Measurements from ENCODE around the gene ST6GALNAC6.
"Not testable (repeated sequence)": the region's sequence is repeated elsewhere in the genome, so short reads cannot be mapped to it uniquely, and the experiment has no call there.

Gene ST6GALNAC6

DNA sequence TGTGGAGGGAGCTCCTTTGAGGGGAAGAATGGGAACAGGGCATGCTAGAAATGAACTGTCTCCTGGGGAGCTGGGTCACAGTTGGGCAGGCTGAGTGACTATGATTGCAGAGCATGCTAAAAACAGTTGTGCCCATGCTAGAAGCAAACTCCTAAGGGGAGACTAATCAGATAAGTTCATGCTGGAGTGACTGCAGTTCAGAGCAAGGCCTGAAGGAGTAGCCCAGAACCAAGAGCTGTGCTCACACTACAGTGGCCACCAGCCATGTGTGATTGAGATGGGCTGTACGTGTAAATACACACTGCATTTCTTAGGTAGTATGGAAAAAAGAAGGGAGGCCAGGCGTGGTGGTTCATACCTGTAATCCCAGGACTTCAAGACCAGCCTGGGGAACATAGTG is 11.6 kb downstream of the ST6GALNAC6 start:
- no peak for DNase-seq

DNA sequence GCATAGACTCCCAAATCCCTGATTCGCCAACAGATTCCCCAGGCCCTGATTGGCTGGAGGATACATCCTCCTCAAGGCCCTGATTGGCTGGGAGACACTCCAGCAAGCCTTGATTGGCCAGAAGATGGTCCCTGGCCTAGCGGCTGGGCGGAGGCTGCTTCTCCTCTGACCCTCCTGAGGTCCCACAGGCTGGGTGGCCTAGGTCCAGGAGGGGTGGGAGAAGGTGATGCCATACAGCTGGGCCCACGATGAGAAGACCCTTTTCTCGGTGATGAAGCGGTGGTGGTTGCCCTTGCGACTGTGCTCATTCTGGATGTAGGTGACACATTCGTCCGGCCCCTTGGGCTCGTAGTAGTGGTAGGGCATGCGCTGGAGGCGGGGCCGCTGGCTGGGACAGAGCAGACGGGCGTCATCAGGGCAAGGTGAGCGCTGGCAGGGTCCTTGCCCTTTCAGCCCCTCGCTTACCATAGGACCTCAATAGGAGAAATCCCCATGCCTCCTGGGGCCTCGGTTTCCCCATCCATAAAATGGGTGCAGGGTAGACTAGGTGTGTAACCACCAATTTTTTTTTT is 12.9 kb downstream of the ST6GALNAC6 start:
- no peak for DNase-seq

DNA sequence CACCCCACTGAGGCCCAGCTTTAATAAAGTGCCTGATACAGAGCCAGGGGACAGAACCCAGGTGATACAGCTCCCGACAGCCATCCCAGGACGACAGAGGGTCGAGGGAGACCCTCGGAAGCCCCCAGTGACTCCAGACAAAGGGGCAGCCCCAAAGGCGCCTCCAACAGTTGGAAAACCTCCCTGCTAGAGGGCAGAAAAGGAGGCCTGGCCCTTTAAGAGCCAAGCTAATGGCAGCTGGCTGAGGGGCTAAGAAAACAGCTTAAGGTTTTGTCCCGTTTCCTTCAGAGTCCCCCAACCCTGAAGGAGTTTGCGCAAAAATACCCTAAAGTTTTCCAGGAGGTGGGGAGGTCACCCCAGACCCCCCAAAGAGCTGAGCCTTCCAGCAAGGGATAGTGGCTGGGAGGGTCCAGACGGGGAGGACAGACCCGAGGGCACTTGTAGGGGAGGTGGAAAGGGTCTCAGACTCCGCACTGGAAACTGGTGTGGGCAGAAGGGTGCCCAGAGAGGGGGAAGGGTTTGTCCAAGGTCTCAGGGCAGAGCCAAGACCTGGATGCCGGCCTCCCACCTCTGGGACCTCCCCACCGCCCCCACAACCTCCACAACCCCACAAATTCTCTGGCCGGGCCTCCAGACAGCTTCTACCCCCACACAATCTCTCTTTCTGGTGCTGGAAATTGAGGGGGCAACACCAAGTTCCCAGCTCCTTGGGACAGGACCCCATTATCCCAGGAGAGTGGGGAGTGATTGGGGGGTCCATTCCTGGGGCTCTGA is 13.7 kb downstream of the ST6GALNAC6 start:
- no peak for DNase-seq

DNA sequence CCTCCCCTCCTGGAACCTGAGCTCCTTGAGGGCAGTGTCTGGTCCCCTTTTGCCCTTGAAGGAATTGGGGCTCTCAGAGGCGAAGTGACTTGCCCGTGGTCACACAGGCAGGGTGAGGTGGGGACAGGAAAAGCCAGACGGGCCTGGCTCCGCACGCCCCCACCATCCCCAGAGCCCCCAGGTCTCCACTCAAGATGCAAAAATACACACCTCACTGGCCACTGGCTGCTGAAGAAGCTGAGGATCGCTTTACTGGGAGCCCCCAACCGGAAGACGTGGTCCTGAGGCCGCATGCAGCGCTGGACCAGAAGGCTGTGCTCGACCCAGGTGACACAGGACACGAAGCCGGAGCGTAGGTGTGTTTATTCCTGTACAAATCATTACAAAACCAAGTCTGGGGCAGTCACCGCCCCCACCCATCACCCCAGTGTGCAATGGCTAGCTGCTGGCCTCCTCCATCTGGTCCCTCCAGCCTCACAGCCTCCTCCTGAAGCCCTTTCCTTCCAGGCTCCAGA is 14.4 kb downstream of the ST6GALNAC6 start:
- no peak for DNase-seq

DNA sequence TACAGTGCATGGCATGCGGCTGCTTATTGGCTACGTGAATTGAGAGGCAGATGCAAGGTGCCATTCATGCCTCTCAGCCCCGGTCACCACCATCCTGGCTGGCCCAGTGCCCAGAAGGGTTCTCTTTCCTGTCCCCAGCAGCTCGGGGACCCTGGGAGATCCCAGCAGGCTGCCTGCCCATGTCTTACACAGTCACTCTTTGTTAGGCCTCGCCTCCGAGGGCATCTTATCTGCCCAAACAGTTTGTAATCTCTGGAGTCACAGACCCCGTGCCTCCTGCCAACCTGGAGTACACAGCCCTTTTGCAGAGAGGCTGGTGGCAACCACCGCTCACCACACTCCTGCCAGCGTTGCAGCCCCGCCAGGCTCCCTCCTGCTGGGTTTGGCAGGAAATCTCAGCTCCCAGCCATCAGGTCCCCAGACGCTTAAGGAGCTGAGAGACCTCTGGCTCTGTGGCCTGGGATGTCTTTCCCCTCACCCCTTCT is 14.9 kb downstream of the ST6GALNAC6 start:
- peak; percentile 37 for DNase-seq

DNA sequence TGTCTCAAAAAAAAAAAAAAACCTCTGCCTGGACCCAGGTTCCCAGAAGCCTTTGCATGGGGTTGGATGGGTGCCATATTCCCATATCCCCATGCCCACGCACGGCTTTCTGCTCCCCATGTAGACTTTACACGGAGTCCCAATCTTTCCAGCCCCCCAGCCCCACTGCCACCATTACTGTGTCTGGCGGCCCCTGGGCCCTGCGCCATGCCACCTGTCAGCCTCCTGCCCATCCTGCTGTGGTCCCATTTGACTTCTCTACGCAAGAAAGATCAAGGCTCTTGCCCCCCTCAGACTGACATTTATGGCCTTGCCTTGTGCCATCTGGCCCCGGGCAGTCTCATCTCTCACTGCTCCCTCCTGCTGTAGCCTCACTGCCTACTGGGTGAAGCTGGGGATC is 15.4 kb downstream of the ST6GALNAC6 start:
- no peak for DNase-seq

DNA sequence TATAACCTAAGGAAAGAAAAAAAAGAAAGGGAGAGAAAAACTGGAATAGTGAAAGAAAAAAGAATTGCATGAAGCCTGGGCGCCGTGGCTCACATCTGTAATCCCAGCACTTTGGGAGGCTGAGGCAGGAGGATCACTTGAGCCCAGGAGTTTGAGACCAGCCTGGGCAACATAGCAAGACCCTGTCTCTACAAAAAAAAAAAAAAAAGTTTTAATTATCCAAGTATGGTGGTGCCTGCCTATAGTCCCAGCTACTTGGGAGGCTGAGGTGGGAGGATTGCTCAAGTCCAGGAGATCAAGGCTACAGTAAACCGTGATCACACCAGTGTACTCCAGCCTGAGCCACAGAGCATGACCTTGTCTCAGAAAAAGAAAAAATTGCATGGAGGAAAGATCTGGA is 17.7 kb downstream of the ST6GALNAC6 start:
- not testable (repeated sequence) for DNase-seq

DNA sequence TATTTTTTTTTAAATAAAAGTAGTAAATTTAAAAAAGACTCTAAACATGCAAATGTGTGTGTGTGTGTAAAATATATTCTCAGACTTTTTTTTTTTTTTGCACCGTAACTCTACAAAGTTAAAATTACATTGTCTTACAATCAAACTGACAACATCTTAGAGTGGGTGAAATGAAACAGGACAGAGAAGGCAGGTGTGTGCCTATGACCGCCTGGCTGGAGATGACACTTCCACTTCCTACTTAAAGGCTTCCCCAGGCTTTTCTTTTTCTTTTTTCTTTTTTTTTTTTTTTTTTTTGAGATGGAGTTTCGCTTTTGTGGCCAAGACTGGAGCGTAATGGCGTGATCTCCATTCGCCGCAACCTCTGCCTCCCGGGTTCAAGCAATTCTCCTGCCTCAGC is 19.3 kb downstream of the ST6GALNAC6 start:
- DNase-seq: no peak

DNA sequence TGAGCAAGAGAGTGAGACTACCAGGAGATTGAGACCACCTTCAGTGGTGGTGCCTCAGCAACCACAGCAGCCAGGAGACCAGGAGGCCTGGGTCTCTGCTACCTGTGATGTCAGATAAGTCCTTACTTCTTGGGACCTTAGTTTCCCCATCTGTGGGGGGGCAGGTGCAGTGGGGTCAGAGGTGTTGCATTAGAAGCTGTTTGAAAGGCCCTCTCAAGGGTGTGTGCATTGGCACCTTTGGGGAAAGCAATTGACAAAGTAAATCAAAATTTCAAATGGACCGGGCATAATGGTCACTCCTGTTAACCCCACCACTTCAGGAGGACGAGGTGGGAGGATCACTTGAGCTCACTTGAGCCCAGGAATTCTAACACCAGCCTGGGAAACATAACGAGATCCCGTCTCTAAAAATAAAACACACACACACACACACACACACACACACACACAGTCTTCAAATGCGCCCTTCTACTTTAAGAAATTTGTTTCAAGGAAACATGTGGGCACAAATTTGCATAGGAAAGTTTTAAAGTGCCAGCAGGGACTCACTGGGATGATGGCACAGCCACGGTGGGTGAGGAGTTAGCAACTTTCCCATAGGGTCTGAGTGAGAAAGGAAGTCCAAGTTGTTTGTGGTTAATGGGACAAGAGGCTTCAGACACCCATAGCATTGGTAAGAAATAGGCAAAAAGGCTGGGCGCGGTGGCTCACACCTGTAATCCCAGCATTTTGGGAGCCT is 20.6 kb downstream of the ST6GALNAC6 start:
- DNase-seq: no peak

DNA sequence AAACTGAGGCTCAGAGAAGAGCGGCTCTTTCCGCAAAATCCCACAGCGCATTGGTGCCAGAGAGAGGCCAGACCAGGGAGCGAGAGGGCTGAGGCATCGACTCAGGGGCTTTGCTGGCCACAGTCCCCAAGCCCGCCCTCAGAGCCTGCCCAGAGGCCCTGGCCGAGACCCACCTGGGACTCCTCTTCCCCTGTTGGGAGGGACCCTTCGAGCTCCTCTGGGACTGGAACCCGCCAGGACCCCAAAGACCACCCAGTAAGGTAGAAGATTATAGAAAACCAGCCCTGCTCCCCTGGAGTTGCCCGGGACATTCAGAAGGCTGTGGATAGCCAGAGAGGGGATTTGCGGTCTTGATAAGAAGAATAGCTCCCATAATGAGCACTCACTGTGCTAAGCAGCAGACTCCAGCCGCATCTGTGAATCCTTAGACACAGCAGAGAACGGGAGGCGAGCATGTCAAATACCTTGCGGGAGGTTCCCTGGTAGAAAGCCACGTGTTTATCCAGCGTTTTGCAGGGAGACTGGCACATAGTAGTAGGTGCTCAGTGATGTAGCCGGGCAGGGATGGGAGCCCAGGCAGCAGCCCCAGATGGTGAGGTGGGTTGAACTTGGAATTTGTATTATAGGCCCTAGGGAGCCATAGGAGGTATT is 21.3 kb downstream of the ST6GALNAC6 start:
- no peak for DNase-seq

DNA sequence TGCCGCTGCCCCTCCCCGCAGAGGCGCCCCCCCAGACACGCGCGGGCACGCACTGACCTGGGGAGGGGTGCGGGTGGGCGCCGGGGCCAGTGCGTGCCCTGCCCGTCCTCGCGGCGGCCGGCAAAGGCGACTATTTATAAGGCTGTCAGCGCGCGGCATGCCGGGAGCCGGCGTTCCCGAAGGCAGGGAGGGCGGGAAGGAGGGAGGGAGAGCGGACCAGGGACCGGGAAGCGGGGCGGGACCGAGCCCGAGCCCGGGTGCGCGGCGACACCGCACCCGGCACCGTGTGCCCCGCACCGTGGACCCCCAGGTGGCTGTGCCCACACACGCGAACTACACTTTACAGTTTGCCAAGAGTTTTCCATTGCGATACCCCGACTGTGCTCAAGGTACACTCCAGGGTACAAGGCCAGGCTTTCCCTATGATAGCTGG is 21.8 kb downstream of the ST6GALNAC6 start, which contains the start of gene AK1:
Gene AK1 (minus strand): TSS at position 110 of the 433 bp plus-strand sequence. CDS start 3,058 bp downstream, outside the sequence.
- DNase-seq: peak; percentile 46

DNA sequence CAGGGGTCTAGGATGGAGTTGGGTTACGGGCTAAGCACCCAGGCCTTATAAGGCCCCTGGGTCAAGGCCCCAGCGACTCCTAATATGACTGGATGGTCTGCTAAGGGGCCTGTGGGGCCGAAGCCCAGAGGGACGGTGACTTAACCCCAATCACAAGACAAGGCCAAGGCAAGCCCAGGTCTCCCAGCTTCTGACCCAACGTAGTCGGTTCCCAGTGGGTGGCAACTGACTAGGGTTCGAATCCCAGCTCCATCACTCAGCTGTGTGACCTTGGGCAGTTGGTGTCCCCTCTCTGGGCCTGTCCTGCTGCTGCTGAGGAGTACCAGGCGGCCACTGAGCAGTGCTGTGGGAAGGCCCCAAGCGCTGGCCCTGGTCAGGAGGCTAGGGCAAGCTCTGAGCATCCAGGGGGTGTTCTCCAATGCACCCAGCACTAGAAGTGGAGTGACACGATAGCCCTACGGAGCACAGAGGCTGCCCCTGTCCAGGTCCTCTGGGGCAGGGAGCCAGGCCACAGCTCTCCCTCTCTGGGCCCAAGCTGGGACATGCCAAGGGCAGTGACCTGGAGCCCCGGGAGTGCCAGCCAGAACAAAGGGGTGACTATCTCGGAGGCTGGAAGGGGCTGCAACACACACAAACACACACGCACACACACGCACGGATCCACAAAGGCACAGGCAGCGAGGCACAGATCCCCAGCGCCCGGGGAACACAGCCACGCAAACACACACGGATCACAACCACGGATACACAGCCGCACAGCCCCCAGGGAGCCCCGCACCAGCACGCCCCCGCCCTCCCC is 22.4 kb downstream of the ST6GALNAC6 start:
- DNase-seq: no peak

DNA sequence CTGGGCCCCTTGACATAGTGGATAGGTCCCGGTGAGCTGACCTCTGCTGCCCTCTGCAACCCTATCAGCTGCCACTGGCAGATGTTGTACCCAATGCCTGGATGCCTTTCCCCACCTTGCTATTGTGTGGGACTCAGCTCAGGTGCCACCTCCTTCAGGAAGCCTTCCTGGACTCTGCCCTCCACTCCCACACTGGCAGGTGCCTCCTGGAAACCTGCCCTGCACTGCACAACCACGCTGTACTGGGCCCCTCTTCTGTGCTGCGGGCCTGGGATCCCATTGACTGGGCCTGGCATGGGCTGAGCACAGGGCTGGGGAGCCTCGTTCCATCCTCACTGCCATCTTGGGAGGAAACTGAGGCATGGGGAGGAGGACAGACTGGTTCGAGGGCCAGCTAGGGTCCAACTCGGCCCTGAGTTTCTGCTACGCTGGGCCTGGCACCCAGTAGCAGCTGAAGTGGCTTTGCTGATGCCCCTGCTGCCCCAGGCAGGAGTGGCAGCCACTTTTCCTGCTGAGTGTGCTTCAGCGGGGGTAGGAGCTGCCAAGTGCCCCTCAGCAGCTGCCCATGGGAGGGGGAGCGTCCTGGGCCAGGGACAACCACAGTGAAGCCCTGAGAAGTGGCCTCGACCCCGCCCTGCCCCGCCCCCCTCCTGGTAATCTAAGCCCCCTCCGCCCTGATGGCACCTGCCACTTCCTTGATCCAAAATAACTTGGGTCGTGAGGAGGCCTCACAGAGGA is 23.2 kb downstream of the ST6GALNAC6 start:
- no peak for DNase-seq

DNA sequence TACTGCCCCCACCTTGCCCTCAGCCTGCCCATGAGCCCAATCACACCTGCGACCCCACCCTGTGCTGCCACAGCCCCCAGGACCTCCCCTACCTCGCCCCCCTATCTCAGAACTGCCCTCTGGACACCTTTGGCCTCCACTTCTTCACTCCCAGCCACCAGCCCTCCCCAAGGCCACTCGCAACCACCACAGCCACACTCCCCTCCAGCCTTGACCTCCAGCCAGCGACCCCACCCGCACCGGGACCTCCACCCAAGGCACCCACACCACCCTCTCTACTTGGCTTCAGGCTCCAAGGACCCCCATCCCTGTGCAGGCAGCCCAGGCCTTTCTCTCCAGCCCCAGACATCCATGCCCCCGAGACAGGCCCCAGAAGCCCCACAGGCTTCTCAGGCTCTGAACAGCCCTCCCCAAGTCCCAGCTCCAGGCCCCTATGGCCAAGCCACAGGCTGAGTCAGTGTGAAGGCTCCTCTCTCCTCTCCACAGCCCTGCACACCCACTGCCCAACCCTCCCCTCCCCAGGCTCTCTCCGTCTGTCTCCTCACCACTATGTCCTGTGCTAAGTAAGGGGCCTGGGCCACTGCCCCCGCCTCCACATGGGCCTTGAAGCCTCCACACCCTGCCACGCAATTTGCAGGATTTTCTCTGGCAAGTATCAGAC is 24.0 kb downstream of the ST6GALNAC6 start:
- DNase-seq: no peak

DNA sequence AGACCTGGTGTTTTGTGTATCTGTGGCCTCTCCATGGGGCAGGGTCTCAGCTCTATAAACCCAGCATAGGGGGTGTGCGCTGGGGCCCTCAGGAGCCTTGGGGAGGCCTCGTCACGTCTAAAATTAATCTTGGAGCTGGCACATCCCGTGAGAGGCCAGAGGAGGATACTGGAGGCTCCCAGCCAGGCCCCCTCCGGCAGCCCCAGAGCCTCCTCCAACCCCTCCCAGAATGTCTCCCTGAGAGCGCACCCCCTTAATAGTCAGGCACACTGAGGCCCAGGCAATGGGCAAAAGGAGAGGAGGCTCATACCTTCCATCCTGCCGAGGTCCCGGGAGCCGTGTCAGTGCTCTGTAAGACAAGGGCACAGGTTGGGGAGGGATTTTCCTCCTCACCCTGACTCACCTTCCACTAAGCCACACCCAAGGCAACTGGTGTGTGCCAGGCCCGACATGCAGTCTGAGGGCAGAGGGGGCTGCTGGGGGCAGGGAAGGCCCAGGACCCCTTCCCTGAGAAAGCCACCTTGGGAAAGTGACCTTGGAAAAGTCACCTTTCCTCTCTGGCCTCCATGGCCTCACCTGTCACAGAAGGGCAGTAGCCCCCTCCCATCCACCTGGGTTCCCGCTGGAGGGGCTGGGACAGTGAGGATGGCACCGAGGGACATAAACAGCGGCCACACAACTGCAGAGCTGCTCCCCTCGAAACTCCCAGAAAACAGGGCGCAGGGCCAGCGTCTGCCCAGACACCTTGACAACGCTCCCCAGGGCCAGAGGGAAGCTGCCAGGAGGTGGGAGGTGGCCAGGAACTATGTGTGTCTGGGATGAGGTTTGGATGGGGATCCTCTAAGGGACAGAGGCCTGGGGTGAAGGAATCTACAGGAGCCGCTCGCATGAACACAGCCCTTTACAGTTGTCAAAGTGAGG is 24.8 kb downstream of the ST6GALNAC6 start:
- no peak for DNase-seq

DNA sequence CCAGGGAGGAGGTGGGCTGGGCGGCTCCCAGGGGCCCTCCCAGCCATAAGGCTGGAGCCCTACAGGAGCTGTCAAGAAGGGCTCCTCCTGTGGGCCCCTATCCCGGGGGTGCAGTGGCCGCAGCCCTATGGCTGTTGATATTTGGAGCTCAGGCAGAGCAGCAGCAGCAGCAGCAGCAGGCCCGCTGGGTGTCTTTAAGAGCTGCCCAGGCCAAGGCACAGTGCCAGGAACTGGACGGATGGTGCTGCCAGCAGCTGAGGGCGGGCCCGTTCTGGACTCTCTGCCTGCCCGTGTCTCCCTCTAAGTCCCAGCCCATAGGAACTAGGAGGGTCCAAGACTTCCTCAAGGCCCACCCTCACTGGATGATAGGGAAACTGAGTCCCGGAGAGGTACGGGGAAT is 25.5 kb downstream of the ST6GALNAC6 start:
- no peak for DNase-seq

DNA sequence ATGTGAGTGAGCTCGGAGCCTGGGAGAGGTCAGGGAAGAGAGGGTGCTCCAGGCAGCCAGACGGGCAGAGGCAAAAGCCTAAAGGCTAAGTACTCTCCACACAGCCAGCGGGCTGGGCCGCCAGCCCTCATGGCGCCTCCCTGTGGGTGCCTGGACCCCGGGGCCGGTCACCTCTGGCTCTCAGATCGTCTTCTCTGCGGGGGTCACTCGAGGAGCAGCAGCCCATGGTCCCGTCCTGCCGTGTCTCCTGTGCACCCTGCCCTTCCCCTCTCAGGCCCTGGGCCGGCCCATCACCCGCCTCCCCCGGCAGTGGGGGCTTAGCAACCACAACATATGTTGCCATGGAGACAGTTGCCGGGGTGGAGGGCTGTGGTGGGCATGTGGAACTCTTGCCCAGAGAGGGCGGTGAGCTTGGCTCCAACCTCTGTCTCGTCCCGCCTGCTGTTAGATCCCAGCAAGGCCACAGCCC is 26.1 kb downstream of the ST6GALNAC6 start:
- no peak for DNase-seq

DNA sequence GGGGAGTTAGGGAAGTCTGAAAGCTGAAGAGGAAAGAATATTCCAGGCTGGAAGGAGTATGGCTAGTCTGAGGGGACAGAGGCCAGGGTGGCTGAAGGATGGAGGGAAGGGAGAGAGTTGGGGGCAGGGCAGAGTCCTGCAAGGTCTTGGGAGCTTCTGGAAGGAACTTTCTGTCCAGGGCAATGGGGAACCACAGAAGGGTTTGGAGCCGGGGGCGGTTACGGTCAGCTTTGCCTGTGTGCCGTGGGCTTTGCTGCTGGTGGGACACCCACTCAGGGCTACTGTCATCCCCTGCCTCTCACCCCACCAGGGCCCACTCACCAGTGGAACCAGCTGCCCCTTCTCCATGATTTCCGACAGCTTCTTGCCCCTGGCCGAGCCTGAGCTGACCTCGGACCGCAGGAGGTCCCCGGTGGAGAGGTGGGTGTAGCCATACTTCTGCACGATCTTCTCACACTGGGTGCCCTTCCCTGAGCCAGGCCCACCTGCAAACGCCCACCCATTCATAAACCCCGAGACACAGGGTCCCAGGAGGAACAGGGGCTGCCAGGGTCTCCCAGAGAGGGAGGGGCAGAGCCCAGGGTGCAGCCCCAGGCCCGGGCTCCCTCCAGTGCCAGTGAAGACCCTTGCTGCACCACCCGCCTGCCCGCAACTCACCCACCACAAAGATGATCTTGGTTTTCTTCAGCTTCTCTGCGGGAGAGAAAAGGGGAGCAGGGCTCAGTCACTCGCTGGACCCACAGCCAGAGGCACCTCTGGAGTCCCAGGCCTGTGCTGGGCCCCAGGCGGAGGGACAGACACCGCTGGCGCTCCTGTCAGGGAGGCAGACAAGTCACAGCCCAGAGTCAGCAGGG is 26.8 kb downstream of the ST6GALNAC6 start:
- DNase-seq: no peak

DNA sequence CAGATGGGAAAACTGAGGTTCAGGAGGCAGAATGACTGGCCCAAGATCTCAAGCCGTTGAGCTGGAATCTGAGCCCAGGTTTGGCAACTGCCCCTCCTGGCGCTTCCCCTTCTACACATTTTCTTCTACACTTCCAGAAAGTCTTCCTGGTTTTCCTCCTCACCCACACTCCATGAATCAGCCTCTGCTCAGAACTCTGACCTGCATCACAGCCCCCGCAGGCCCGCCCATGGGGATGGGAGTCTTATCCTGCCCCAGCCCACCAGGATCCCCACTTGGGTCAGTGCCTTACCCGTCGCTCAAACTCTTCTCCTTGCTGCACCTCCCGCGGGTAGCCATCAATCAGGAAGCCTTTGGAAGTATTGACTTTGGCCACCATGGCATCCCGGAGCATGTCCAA is 27.9 kb downstream of the ST6GALNAC6 start:
- no peak for DNase-seq
